CD14-positive monocyte (primary cell): ENCODE data around the gene KDM3B. TPM values are rescaled to one million over a fixed set of nuclear protein-coding genes. Genes with fewer than 3 reads are reported as not detected.

Experiments
- DNase-seq, 3 donors: peaks; one replicate each; pipeline ENCODE4 v3.0.0-alpha.2; 2011 to 2022
- H2AFZ ChIP-seq: 2 replicates; pipeline ENCODE4 v1.6.0; 2012; ENCODE audit warnings: mild to moderate bottlenecking, low read depth, low read length, inconsistent platforms; ENCODE audit not compliant: insufficient read depth, poor library complexity, severe bottlenecking
- H3K27ac ChIP-seq, 2 donors: 1 replicate in 1 of 2; 2 replicates in 1 of 2; pipeline ENCODE4 v1.5.1; 2012 to 2013; ENCODE audit warnings: low read length in 2 of 2, control low read depth in 1 of 2, inconsistent platforms in 1 of 2, low read depth in 1 of 2, mild to moderate bottlenecking in 1 of 2
- H3K27me3 ChIP-seq, 2 donors: one replicate each; pipeline versions ENCODE4 v1.6.0 to v1.6.1; 2011 to 2013; ENCODE audit warnings: low read length in 2 of 2; ENCODE audit not compliant: control insufficient read depth in 2 of 2, insufficient read depth in 2 of 2
- H3K36me3 ChIP-seq, 2 donors: replicated peaks in 1 of 2; 1 replicate in 1 of 2; 2 replicates in 1 of 2; pipeline versions ENCODE4 v1.5.1 to v1.6.1; 2012 to 2013; ENCODE audit warnings: low read length in 2 of 2, control low read depth in 1 of 2, inconsistent platforms in 1 of 2, mild to moderate bottlenecking in 1 of 2; ENCODE audit not compliant: insufficient read depth in 2 of 2, control insufficient read depth in 1 of 2
- H3K4me1 ChIP-seq, 2 donors: 1 replicate in 1 of 2; 2 replicates in 1 of 2; pipeline versions ENCODE4 v1.5.1 to v1.6.1; 2012 to 2013; ENCODE audit warnings: low read length in 2 of 2, control low read depth in 1 of 2, inconsistent platforms in 1 of 2, mild to moderate bottlenecking in 1 of 2, moderate library complexity in 1 of 2; ENCODE audit not compliant: insufficient read depth in 2 of 2, control insufficient read depth in 1 of 2
- H3K4me2 ChIP-seq: replicated peaks from 2 replicates; pipeline ENCODE3; 2012; ENCODE audit warnings: low read length, moderate library complexity, mild to moderate bottlenecking; ENCODE audit not compliant: poor library complexity, severe bottlenecking; ENCODE audit errors: extremely low read depth
- H3K4me3 ChIP-seq, 3 experiments: fragments of 200-600 bp in 1 of 3; sonication (generic) in 1 of 3; replicated peaks in 1 of 3; 1 replicate in 2 of 3; 2 replicates in 1 of 3; pipeline ENCODE4 v1.5.1; 2011 to 2013; ENCODE audit warnings: low read length in 3 of 3, mild to moderate bottlenecking in 3 of 3, control low read depth in 2 of 3, low read depth in 2 of 3, inconsistent platforms in 1 of 3, moderate library complexity in 1 of 3
- H3K79me2 ChIP-seq: 2 replicates; pipeline ENCODE4 v1.6.0; 2012; ENCODE audit warnings: mild to moderate bottlenecking, control low read depth, inconsistent platforms, low read length, moderate library complexity; ENCODE audit not compliant: insufficient read depth
- H3K9ac ChIP-seq: 2 replicates; pipeline ENCODE4 v1.6.0; 2017; ENCODE audit warnings: low read length, mild to moderate bottlenecking; ENCODE audit not compliant: insufficient read depth, poor library complexity, severe bottlenecking
- H3K9me3 ChIP-seq, 2 donors: replicated peaks in 1 of 2; 1 replicate in 1 of 2; 2 replicates in 1 of 2; pipeline versions ENCODE4 v1.5.1 to v1.6.1; 2012 to 2013; ENCODE audit warnings: low read length in 2 of 2, control low read depth in 1 of 2; ENCODE audit not compliant: control insufficient read depth in 1 of 2, insufficient read depth in 1 of 2
- H4K20me1 ChIP-seq: 2 replicates; pipeline ENCODE4 v1.6.0; 2012; ENCODE audit warnings: mild to moderate bottlenecking, low read length, control low read depth, moderate library complexity; ENCODE audit not compliant: insufficient read depth
- H3K27ac Mint-ChIP-seq, 7 donors: one replicate each; pipeline ENCODE4 v1.8.0; 2020; ENCODE audit warnings: mild to moderate bottlenecking in 7 of 7, mixed read lengths in 7 of 7, moderate library complexity in 6 of 7, inconsistent platforms in 2 of 7
- H3K27me3 Mint-ChIP-seq, 3 donors: one replicate each; pipeline ENCODE4 v1.8.0; 2021 to 2022; ENCODE audit warnings: low read depth in 3 of 3, mild to moderate bottlenecking in 3 of 3, mixed read lengths in 3 of 3, moderate library complexity in 3 of 3, inconsistent platforms in 1 of 3
- H3K36me3 Mint-ChIP-seq, 2 donors: one replicate each; pipeline ENCODE4 v1.8.0; 2020; ENCODE audit warnings: mixed read lengths in 2 of 2, inconsistent platforms in 1 of 2, mild to moderate bottlenecking in 1 of 2
- H3K4me1 Mint-ChIP-seq: one replicate; pipeline ENCODE4 v1.8.0; 2020; ENCODE audit warnings: mild to moderate bottlenecking, mixed read lengths
- H3K4me3 Mint-ChIP-seq, 2 donors: one replicate each; pipeline ENCODE4 v1.8.0; 2020; ENCODE audit warnings: mild to moderate bottlenecking in 2 of 2, mixed read lengths in 2 of 2, moderate library complexity in 1 of 2
- H3K9me3 Mint-ChIP-seq, 7 donors: one replicate each; pipeline ENCODE4 v1.8.0; 2020 to 2022; ENCODE audit warnings: mixed read lengths in 7 of 7, mild to moderate bottlenecking in 6 of 7, moderate library complexity in 6 of 7, inconsistent platforms in 2 of 7
- CTCF ChIP-seq: fragments of 200-600 bp; IDR thresholded peaks from one replicate; pipeline ENCODE4 v1.8.0; 2022; ENCODE audit warnings: antibody characterized with exemption, mild to moderate bottlenecking
- whole genome bisulfite sequencing: methylation state at CpG from one replicate; pipeline ENCODE4 v1.1.5; 2013; ENCODE audit warnings: missing lambda C conversion rate; ENCODE audit not compliant: insufficient coverage; 5-methylcytosine and 5-hydroxymethylcytosine counted together
- intact Hi-C, 2 donors: fragments of 100-400 bp; cut with micrococcal nuclease; formaldehyde crosslinking; loops; one replicate each; pipeline versions ENCODE4 v1.15.0 to v1.15.1; 2023
- polyA plus RNA-seq, 3 donors: library from polyadenylated mRNA; depleted of rRNA in 1 of 3; unstranded in 2 of 3; stranded (reverse) in 1 of 3; fragments of 300-500 nt in 2 of 3; fragments of >200 nt in 1 of 3; fragmentation: Illumina TruSeq in 2 of 3; gene quantifications; 1 replicate in 2 of 3; 2 replicates in 1 of 3; pipeline ENCODE4 v1.2.3, GENCODE V29; 2012 to 2021

The KDM3B gene
- polyA plus RNA-seq, 3 donors = 11.7 to 52.1 (median 17.4) TPM

GRCh38 chr5:138366632-138367382, 14.3 kb downstream of the KDM3B start:
- Histone ChIP-seq H3K9ac (no peak overlapping the region), H3K4me3 (no peak overlapping the region), H3K9me3 (no peaks in the 10 kb centered on the region), H3K27ac (peak overlapping the region; percentile 36 to 97), H4K20me1 (peaks cover 6% of the 10 kb centered on the region), H3K79me2 (peaks cover 92% of the 10 kb centered on the region), H3K27me3 (no peaks in the 10 kb centered on the region), H3K4me1 (peaks cover 52 to 58% of the 10 kb centered on the region in 2 donors), H3K4me2 (peak overlapping the region; percentile 9), H2AFZ (no peak overlapping the region), H3K36me3 (no peaks in the 10 kb centered on the region)
- H3K9me3 Mint-ChIP-seq = no peaks in the 10 kb centered on the region
- WGBS = 58% methylated on average over 1 of the region's 4 CpGs
- no peak for DNase-seq
- H3K4me1 Mint-ChIP-seq = peaks cover 55% of the 10 kb centered on the region
- peak overlapping the region; percentile 61 to 87 (median 78) for H3K27ac Mint-ChIP-seq
- no peak overlapping the region for H3K4me3 Mint-ChIP-seq
- H3K27me3 Mint-ChIP-seq = peaks cover 0 to 1% (median 0%) of the 10 kb centered on the region in 3 donors
- no peak for TF ChIP-seq CTCF
- intact Hi-C loops = no loop called here
- peaks cover 7 to 16% of the 10 kb centered on the region in 2 donors for H3K36me3 Mint-ChIP-seq

- Mint-ChIP-seq H3K4me3 (peak overlapping the region; percentile 79 to 86), H3K4me1 (peaks cover 60% of the 10 kb centered on the region), H3K9me3 (no peaks in the 10 kb centered on the region), H3K27me3 (peaks cover 0 to 1% (median 0%) of the 10 kb centered on the region in 3 donors), H3K27ac (peak overlapping the region; percentile 96 to 100 (median 99)), H3K36me3 (peaks cover 19 to 22% of the 10 kb centered on the region in 2 donors)
- Histone ChIP-seq H4K20me1 (peaks cover 3% of the 10 kb centered on the region), H3K9me3 (no peaks in the 10 kb centered on the region), H3K9ac (peak overlapping the region; percentile 69), H3K27ac (peak overlapping the region; percentile 83 to 97), H3K79me2 (peaks cover 92% of the 10 kb centered on the region), H3K4me1 (peaks cover 51 to 68% of the 10 kb centered on the region in 2 donors), H3K4me2 (peak overlapping the region; percentile 83), H3K36me3 (peaks cover 8 to 21% of the 10 kb centered on the region in 2 donors), H2AFZ (peak overlapping the region; percentile 57), H3K27me3 (no peaks in the 10 kb centered on the region), H3K4me3 (peak overlapping the region; percentile 23 to 89 (median 77))
- peak; percentile 75 to 82 (median 76) for DNase-seq
- intact Hi-C loops = loop anchor here (2.0 kb wide), 1 partner anchor 16 kb away; the partner anchor contains the start of gene KDM3B (in 2 of the 2)
- 8% methylated on average over 5 of the region's 5 CpGs for WGBS
- TF ChIP-seq CTCF = no peak
Measured at GRCh38 chr5:138369261-138369660, 16.8 kb downstream of the KDM3B start.
